ENCODE measurements around the gene PLCB2. TPM values are rescaled to one million over a fixed set of nuclear protein-coding genes. Genes with fewer than 3 reads are reported as not detected.

PLCB2 gene
- total RNA-seq, 1 donor from 2014 or later, result 3.7 TPM

DNA sequence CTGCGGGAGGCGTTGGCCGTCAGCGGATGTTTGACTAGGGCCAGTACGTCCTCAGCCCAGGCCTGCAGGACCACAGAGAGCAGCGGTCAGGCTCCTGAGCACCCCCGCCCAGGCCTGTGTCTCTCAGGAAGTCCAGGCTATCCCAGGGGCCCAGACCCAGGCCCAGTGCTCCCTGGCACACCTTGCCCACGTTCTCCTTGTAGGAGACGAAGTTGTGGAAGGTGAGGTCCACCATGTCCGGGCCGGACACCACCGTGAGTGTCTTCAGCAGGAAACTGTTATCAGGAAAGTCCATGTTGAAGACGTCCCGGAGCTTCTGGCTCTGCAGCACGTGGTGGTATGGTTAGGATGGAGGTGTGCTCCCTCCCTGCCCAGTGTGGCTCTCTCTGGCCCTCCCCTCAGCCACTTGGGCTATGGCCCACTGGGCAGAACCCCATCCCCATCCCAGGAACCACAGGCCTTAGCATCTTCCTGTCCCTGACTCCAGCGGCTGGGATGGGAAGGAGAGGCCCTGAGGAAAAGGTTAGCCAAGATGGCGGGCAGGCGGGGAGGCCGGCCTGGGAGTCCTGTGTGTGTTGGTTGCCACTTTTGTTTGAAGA is 5.3 kb downstream of the PLCB2 start:
- Histone ChIP-seq H3K4me2 (ENCODE audit: low read length) (no peak overlapping the region), H3K36me3 (ENCODE audit: insufficient read depth, low read length) (no peaks in the 10 kb centered on the region), H3K79me2 (ENCODE audit: insufficient read depth, low read length) (no peaks in the 10 kb centered on the region), H3K4me3 (ENCODE audit: insufficient read depth, low read depth, low read length) (no peak overlapping the region), H4K20me1 (ENCODE audit: insufficient read depth, low read length) (no peaks in the 10 kb centered on the region), H3K27me3 (ENCODE audit: insufficient read depth, low read length) (peaks cover 10% of the 10 kb centered on the region), H3K9ac (ENCODE audit: low read length) (no peak overlapping the region), H3K9me3 (ENCODE audit: insufficient read depth, low read depth, low read length) (peaks cover 4% of the 10 kb centered on the region), H2AFZ (ENCODE audit: low read depth, low read length) (no peak overlapping the region), H3K4me1 (ENCODE audit: insufficient read depth, low read length) (no peaks in the 10 kb centered on the region), H3K27ac (ENCODE audit: low read depth, low read length) (no peak overlapping the region)
- DNase-seq (ENCODE audit: low read depth) (no peak), FAIRE-seq (no peak)
- no peak for TF ChIP-seq EZH2 (IDR thresholded peaks at IDR 0.05; ENCODE audit: insufficient read depth, low read length)
- TF ChIP-seq, protein P1, sequence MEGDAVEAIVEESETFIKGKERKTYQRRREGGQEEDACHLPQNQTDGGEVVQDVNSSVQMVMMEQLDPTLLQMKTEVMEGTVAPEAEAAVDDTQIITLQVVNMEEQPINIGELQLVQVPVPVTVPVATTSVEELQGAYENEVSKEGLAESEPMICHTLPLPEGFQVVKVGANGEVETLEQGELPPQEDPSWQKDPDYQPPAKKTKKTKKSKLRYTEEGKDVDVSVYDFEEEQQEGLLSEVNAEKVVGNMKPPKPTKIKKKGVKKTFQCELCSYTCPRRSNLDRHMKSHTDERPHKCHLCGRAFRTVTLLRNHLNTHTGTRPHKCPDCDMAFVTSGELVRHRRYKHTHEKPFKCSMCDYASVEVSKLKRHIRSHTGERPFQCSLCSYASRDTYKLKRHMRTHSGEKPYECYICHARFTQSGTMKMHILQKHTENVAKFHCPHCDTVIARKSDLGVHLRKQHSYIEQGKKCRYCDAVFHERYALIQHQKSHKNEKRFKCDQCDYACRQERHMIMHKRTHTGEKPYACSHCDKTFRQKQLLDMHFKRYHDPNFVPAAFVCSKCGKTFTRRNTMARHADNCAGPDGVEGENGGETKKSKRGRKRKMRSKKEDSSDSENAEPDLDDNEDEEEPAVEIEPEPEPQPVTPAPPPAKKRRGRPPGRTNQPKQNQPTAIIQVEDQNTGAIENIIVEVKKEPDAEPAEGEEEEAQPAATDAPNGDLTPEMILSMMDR (IDR thresholded peaks at IDR 0.05; ENCODE audit: insufficient read depth, low read depth, low read length), result no peak
- Mint-ChIP-seq H3K4me3 (ENCODE audit: unreplicated experiment) (no peak overlapping the region), H3K4me1 (ENCODE audit: low read depth, unreplicated experiment) (no peaks in the 10 kb centered on the region), H3K36me3 (ENCODE audit: low read depth, unreplicated experiment) (peaks cover 4% of the 10 kb centered on the region), H3K9me3 (ENCODE audit: unreplicated experiment) (peaks cover 9% of the 10 kb centered on the region), H3K27ac (ENCODE audit: unreplicated experiment) (no peak overlapping the region), H3K27me3 (ENCODE audit: low read depth, unreplicated experiment) (peaks cover 47% of the 10 kb centered on the region)

DNA sequence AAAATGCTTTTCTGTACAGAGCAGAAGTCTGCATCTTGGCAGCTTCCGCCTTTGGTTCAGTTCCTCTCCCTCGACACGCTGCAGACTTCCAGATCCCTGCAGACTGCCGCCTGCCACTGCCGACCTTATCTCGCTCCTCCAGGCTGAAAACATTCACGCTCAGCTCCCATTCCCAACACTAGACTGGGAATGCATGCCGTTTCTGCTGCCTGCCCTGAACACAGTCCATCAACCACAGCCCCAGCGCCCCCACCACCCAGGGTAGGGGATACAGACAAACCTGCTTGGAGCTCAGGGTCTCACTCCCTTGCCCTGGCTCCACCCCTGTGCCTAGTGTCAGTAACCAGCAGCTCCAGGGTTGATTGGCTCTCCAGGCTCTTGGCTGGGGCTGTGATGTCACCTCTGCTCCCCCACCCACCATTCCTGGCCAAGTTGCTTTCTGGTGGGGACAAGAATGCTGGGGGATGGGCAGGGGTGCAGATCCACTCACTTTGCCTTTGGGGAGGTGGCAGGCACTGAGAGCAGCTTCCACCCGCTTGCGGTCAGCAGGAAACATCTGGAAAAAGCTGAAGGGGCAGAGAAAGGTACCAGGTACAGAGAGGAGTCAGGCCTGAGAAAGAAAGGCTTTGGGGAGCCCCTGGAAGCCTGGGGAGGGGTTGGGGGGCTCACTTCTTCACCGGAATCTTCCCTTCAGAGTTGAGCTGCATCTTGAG is 6.1 kb downstream of the PLCB2 start:
- DNase-seq (ENCODE audit: low read depth), result no peak

More for the DNA sequence above, 6.1 kb downstream of the PLCB2 start:
- Histone ChIP-seq H3K27ac (ENCODE audit: low read depth, low read length) (no peak overlapping the region), H3K4me2 (ENCODE audit: low read length) (no peak overlapping the region), H3K4me3 (ENCODE audit: insufficient read depth, low read depth, low read length) (no peak overlapping the region), H3K9me3 (ENCODE audit: insufficient read depth, low read depth, low read length) (peaks cover 4% of the 10 kb centered on the region), H3K36me3 (ENCODE audit: insufficient read depth, low read length) (no peaks in the 10 kb centered on the region), H3K4me1 (ENCODE audit: insufficient read depth, low read length) (no peaks in the 10 kb centered on the region), H3K79me2 (ENCODE audit: insufficient read depth, low read length) (no peaks in the 10 kb centered on the region), H3K9ac (ENCODE audit: low read length) (no peak overlapping the region), H2AFZ (ENCODE audit: low read depth, low read length) (no peak overlapping the region), H4K20me1 (ENCODE audit: insufficient read depth, low read length) (no peaks in the 10 kb centered on the region), H3K27me3 (ENCODE audit: insufficient read depth, low read length) (peaks cover 10% of the 10 kb centered on the region)
- FAIRE-seq, result no peak
- H3K9me3 Mint-ChIP-seq (ENCODE audit: unreplicated experiment), result peaks cover 9% of the 10 kb centered on the region
- peak overlapping the region; percentile 53 for H3K27ac Mint-ChIP-seq (ENCODE audit: unreplicated experiment)
- TF ChIP-seq, protein P1 (IDR thresholded peaks at IDR 0.05; ENCODE audit: insufficient read depth, low read depth, low read length), result no peak
- TF ChIP-seq EZH2 (IDR thresholded peaks at IDR 0.05; ENCODE audit: insufficient read depth, low read length), result no peak
- no peak overlapping the region for H3K4me3 Mint-ChIP-seq (ENCODE audit: unreplicated experiment)
- H3K36me3 Mint-ChIP-seq (ENCODE audit: low read depth, unreplicated experiment), result peaks cover 4% of the 10 kb centered on the region
- peaks cover 50% of the 10 kb centered on the region for H3K27me3 Mint-ChIP-seq (ENCODE audit: low read depth, unreplicated experiment)
- no peaks in the 10 kb centered on the region for H3K4me1 Mint-ChIP-seq (ENCODE audit: low read depth, unreplicated experiment)

Measured in astrocyte (in vitro differentiated cells and primary cell).